Keratinocyte (primary cell): ENCODE data around the gene MINDY1.

Experiments used
- CTCF ChIP-seq, 3 experiments: IDR thresholded peaks in 1 of 3; conservative IDR thresholded peaks in 1 of 3; optimal IDR thresholded peaks in 1 of 3; 2 replicates in 2 of 3; 3 replicates in 1 of 3; pipeline versions ENCODE3 to v1.5.1; 2011; ENCODE audit warnings: low read length in 3 of 3, mild to moderate bottlenecking in 3 of 3, moderate library complexity in 2 of 3, control low read depth in 1 of 3, inconsistent platforms in 1 of 3; ENCODE audit not compliant: insufficient read depth in 2 of 3; ENCODE audit errors: extremely low read depth in 1 of 3
- EZH2 ChIP-seq: IDR thresholded peaks from one replicate; pipeline ENCODE4 v1.6.1; 2012; ENCODE audit warnings: inconsistent platforms, mild to moderate bottlenecking, low read length, moderate library complexity

GRCh38 chr1:151032164-151032563, 25.5 kb upstream of the MINDY1 start:
- TF ChIP-seq CTCF (optimal IDR thresholded peaks at IDR 0.05 in 1 of 3, IDR thresholded peaks at IDR 0.05 in 1 of 3, conservative IDR thresholded peaks at IDR 0.05 in 1 of 3; ENCODE audit: extremely low read depth in 1 of 3, insufficient read depth in 2 of 3, low read length in 3 of 3) = no peak
- TF ChIP-seq EZH2 = no peak
